HEK293 (cell line): ENCODE results near the gene WBP2NL.
A peak's percentile ranks its signal among the peaks of the same experiment; 100 is the strongest.

ENCODE experiments used
- SETDB1 ChIP-seq: IDR thresholded peaks from one replicate; pipeline ENCODE4 v1.6.1; 2017; ENCODE audit warnings: mild to moderate bottlenecking, low read length, moderate library complexity, mixed read lengths; ENCODE audit not compliant: insufficient read length
- SP2 ChIP-seq: fragments of 450-650 bp; formaldehyde crosslinking; IDR thresholded peaks from 2 replicates; pipeline ENCODE4 v1.5.1; 2016; ENCODE audit warnings: missing biosample characterization, missing genetic modification characterization
- SP7 ChIP-seq: fragments of 450-650 bp; formaldehyde crosslinking; IDR thresholded peaks from 2 replicates; pipeline ENCODE4 v1.5.1; 2016; ENCODE audit warnings: missing biosample characterization, missing genetic modification characterization
- YY1 ChIP-seq: fragments of 450-650 bp; formaldehyde crosslinking; IDR thresholded peaks from 2 replicates; pipeline ENCODE4 v1.5.1; 2018; ENCODE audit warnings: missing biosample characterization, missing genetic modification characterization
- ZIC2 ChIP-seq: fragments of 450-650 bp; formaldehyde crosslinking; IDR thresholded peaks from 2 replicates; pipeline ENCODE4 v1.5.1; 2016; ENCODE audit warnings: missing biosample characterization, missing genetic modification characterization
- ZNF121 ChIP-seq: fragments of 450-650 bp; formaldehyde crosslinking; IDR thresholded peaks from 2 replicates; pipeline ENCODE4 v1.5.1; 2016; ENCODE audit warnings: missing biosample characterization, missing genetic modification characterization
- ZNF138 ChIP-seq: fragments of 450-650 bp; formaldehyde crosslinking; IDR thresholded peaks from 2 replicates; pipeline ENCODE4 v1.5.1; 2016; ENCODE audit warnings: missing biosample characterization, missing genetic modification characterization, borderline replicate concordance
- ZNF366 ChIP-seq: fragments of 450-650 bp; formaldehyde crosslinking; conservative IDR thresholded peaks from 2 replicates; pipeline ENCODE4 v1.5.1; 2016; ENCODE audit warnings: missing biosample characterization, missing genetic modification characterization
- TF ChIP-seq, protein P1 (sequence below): fragments of 450-650 bp; formaldehyde crosslinking; IDR thresholded peaks from 2 replicates; pipeline ENCODE4 v1.5.1; 2016; ENCODE audit warnings: missing biosample characterization, missing genetic modification characterization
- TF ChIP-seq, protein P2 (sequence below): fragments of 450-650 bp; formaldehyde crosslinking; IDR thresholded peaks from 2 replicates; pipeline ENCODE4 v1.5.1; 2016; ENCODE audit warnings: missing biosample characterization, missing genetic modification characterization
- TF ChIP-seq, protein P3 (sequence below): fragments of 450-650 bp; formaldehyde crosslinking; IDR thresholded peaks from 2 replicates; pipeline ENCODE4 v1.5.1; 2016; ENCODE audit warnings: missing biosample characterization, missing genetic modification characterization
- TF ChIP-seq, protein P4 (sequence below): fragments of 450-650 bp; formaldehyde crosslinking; IDR thresholded peaks from 2 replicates; pipeline ENCODE4; 2016; ENCODE audit warnings: missing biosample characterization, missing genetic modification characterization
- TF ChIP-seq, protein P5 (sequence below): fragments of 450-650 bp; formaldehyde crosslinking; conservative IDR thresholded peaks from 2 replicates; pipeline ENCODE4 v1.5.1; 2016; ENCODE audit warnings: low read depth, missing biosample characterization, missing genetic modification characterization

DNA sequence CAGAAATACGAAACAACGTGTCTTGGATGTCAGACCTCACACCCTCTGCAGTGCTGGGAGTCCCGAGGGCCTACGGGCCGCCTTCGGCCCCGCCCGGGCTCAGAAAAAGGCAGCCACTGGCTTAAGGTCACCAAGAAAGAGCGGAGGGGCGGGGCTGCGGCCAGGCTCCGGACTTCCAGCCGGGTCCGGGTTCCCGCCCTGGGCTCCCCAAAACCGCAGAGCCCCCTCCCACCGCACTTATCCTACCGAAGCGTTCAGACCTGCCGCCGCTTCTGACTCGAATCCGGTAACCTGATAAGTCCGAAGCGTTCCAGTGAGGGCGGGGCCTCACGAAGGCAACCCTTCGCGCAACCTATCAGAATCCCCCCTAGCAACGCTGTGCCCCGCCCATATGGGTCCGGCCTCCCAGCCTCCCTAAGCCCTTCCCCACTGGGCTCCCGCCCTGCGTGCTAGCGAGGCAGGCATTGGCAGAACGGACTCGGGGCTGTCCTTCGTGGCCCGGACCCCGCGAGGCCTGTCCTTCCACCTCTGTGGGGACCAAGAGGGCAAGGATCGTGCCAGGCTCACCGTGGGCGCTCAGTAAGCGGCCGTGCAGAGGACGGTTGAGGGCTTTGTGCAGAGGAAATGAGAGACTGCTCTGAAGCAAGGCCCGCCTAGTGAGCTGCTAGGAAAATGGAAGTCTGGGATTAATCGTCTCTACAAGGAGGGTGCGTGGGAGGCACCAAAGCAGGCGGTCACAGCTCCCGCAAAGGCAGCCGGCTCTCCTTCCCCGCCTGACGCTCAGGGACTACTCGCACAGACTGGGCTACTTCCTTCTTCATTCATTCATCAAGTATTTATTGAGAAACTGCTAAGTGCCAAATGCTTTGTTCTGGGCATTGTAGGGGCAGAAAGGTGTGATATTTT is 72.2 kb downstream of the WBP2NL start, which contains the start of gene NAGA:
- TF ChIP-seq, protein P1, sequence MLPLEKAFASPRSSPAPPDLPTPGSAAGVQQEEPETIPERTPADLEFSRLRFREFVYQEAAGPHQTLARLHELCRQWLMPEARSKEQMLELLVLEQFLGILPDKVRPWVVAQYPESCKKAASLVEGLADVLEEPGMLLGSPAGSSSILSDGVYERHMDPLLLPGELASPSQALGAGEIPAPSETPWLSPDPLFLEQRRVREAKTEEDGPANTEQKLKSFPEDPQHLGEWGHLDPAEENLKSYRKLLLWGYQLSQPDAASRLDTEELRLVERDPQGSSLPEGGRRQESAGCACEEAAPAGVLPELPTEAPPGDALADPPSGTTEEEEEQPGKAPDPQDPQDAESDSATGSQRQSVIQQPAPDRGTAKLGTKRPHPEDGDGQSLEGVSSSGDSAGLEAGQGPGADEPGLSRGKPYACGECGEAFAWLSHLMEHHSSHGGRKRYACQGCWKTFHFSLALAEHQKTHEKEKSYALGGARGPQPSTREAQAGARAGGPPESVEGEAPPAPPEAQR = no peak
- TF ChIP-seq ZIC2 (tag by site-specific recombination) = peak; percentile 73
- TF ChIP-seq, protein P2, sequence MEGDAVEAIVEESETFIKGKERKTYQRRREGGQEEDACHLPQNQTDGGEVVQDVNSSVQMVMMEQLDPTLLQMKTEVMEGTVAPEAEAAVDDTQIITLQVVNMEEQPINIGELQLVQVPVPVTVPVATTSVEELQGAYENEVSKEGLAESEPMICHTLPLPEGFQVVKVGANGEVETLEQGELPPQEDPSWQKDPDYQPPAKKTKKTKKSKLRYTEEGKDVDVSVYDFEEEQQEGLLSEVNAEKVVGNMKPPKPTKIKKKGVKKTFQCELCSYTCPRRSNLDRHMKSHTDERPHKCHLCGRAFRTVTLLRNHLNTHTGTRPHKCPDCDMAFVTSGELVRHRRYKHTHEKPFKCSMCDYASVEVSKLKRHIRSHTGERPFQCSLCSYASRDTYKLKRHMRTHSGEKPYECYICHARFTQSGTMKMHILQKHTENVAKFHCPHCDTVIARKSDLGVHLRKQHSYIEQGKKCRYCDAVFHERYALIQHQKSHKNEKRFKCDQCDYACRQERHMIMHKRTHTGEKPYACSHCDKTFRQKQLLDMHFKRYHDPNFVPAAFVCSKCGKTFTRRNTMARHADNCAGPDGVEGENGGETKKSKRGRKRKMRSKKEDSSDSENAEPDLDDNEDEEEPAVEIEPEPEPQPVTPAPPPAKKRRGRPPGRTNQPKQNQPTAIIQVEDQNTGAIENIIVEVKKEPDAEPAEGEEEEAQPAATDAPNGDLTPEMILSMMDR (tag by site-specific recombination) = no peak
- TF ChIP-seq SP2 = peak; percentile 99
- TF ChIP-seq, protein P3, sequence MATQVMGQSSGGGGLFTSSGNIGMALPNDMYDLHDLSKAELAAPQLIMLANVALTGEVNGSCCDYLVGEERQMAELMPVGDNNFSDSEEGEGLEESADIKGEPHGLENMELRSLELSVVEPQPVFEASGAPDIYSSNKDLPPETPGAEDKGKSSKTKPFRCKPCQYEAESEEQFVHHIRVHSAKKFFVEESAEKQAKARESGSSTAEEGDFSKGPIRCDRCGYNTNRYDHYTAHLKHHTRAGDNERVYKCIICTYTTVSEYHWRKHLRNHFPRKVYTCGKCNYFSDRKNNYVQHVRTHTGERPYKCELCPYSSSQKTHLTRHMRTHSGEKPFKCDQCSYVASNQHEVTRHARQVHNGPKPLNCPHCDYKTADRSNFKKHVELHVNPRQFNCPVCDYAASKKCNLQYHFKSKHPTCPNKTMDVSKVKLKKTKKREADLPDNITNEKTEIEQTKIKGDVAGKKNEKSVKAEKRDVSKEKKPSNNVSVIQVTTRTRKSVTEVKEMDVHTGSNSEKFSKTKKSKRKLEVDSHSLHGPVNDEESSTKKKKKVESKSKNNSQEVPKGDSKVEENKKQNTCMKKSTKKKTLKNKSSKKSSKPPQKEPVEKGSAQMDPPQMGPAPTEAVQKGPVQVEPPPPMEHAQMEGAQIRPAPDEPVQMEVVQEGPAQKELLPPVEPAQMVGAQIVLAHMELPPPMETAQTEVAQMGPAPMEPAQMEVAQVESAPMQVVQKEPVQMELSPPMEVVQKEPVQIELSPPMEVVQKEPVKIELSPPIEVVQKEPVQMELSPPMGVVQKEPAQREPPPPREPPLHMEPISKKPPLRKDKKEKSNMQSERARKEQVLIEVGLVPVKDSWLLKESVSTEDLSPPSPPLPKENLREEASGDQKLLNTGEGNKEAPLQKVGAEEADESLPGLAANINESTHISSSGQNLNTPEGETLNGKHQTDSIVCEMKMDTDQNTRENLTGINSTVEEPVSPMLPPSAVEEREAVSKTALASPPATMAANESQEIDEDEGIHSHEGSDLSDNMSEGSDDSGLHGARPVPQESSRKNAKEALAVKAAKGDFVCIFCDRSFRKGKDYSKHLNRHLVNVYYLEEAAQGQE = no peak
- TF ChIP-seq SP7 (tag by site-specific recombination) = peak; percentile 87
- no peak for TF ChIP-seq ZNF121 (tag by site-specific recombination)
- TF ChIP-seq ZNF138 (tag by site-specific recombination) = no peak
- TF ChIP-seq, protein P4, sequence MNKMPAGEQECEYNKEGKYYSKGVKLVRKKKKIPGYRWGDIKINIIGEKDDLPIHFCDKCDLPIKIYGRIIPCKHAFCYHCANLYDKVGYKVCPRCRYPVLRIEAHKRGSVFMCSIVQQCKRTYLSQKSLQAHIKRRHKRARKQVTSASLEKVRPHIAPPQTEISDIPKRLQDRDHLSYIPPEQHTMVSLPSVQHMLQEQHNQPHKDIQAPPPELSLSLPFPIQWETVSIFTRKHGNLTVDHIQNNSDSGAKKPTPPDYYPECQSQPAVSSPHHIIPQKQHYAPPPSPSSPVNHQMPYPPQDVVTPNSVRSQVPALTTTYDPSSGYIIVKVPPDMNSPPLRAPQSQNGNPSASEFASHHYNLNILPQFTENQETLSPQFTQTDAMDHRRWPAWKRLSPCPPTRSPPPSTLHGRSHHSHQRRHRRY (tag by site-specific recombination) = no peak
- TF ChIP-seq SETDB1 = no peak
- TF ChIP-seq ZNF366 (tag by site-specific recombination) = peak; percentile 61
- TF ChIP-seq YY1 (tag by site-specific recombination) = peak; percentile 53; the same call in 1 of the 2 replicates
- TF ChIP-seq, protein P5, sequence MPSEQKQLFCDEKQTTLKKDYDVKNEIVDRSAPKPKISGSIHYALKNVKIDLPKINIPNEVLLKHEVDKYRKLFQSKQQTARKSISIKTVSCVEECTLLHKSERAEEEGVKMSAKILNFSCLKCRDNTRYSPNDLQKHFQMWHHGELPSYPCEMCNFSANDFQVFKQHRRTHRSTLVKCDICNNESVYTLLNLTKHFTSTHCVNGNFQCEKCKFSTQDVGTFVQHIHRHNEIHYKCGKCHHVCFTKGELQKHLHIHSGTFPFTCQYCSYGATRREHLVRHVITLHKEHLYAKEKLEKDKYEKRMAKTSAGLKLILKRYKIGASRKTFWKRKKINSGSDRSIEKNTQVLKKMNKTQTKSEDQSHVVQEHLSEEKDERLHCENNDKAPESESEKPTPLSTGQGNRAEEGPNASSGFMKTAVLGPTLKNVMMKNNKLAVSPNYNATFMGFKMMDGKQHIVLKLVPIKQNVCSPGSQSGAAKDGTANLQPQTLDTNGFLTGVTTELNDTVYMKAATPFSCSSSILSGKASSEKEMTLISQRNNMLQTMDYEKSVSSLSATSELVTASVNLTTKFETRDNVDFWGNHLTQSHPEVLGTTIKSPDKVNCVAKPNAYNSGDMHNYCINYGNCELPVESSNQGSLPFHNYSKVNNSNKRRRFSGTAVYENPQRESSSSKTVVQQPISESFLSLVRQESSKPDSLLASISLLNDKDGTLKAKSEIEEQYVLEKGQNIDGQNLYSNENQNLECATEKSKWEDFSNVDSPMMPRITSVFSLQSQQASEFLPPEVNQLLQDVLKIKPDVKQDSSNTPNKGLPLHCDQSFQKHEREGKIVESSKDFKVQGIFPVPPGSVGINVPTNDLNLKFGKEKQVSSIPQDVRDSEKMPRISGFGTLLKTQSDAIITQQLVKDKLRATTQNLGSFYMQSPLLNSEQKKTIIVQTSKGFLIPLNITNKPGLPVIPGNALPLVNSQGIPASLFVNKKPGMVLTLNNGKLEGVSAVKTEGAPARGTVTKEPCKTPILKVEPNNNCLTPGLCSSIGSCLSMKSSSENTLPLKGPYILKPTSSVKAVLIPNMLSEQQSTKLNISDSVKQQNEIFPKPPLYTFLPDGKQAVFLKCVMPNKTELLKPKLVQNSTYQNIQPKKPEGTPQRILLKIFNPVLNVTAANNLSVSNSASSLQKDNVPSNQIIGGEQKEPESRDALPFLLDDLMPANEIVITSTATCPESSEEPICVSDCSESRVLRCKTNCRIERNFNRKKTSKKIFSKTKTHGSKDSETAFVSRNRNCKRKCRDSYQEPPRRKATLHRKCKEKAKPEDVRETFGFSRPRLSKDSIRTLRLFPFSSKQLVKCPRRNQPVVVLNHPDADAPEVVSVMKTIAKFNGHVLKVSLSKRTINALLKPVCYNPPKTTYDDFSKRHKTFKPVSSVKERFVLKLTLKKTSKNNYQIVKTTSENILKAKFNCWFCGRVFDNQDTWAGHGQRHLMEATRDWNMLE (tag by site-specific recombination) = no peak
